ENCODE measurements around the gene CIB4.
"Not testable (repeated sequence)": the region's sequence is repeated elsewhere in the genome, so short reads cannot be mapped to it uniquely, and the experiment has no call there.

CIB4 gene

GRCh38 chr2:26666671-26667070 is 25.5 kb upstream of the CIB4 start:
- DNase-seq (ENCODE audit: low spot score), result no peak

- DNase-seq (ENCODE audit: low spot score), result not testable (repeated sequence)
These were observed 24.1 kb upstream of the CIB4 start for GRCh38 chr2:26665296-26665695.

- DNase-seq (ENCODE audit: low spot score), result no peak
These were observed 19.3 kb upstream of the CIB4 start for GRCh38 chr2:26660363-26660962.

GRCh38 chr2:26658691-26659346 is 17.7 kb upstream of the CIB4 start:
- no peak for DNase-seq (ENCODE audit: low spot score)

- DNase-seq (ENCODE audit: low spot score), result no peak
These were observed 16.1 kb upstream of the CIB4 start for GRCh38 chr2:26657265-26657664.

- no peak for DNase-seq (ENCODE audit: low spot score)
These were observed 14.5 kb upstream of the CIB4 start for GRCh38 chr2:26655611-26656195.

GRCh38 chr2:26655120-26655519 is 14.0 kb upstream of the CIB4 start:
- DNase-seq (ENCODE audit: low spot score), result not testable (repeated sequence)

GRCh38 chr2:26654061-26654340 is 12.8 kb upstream of the CIB4 start:
- no peak for DNase-seq (ENCODE audit: low spot score)

GRCh38 chr2:26653207-26654060 is 12.3 kb upstream of the CIB4 start:
- DNase-seq (ENCODE audit: low spot score), result no peak

- no peak for DNase-seq (ENCODE audit: low spot score)
These were observed 11.3 kb upstream of the CIB4 start for GRCh38 chr2:26652361-26653041.

GRCh38 chr2:26651799-26652198 is 10.6 kb upstream of the CIB4 start:
- no peak for DNase-seq (ENCODE audit: low spot score)

- no peak for DNase-seq (ENCODE audit: low spot score)
These were observed 10.3 kb upstream of the CIB4 start for GRCh38 chr2:26651470-26651771.

GRCh38 chr2:26650713-26651469 is 9.7 kb upstream of the CIB4 start:
- no peak for DNase-seq (ENCODE audit: low spot score)

- no peak for DNase-seq (ENCODE audit: low spot score)
These were observed 9.0 kb upstream of the CIB4 start for GRCh38 chr2:26649992-26650712.

GRCh38 chr2:26649322-26649721 is 8.2 kb upstream of the CIB4 start:
- no peak for DNase-seq (ENCODE audit: low spot score)

- DNase-seq (ENCODE audit: low spot score), result no peak
These were observed 7.3 kb upstream of the CIB4 start for GRCh38 chr2:26648516-26648915.

- DNase-seq (ENCODE audit: low spot score), result no peak
These were observed 6.8 kb upstream of the CIB4 start for GRCh38 chr2:26647981-26648380.

- no peak for DNase-seq (ENCODE audit: low spot score)
These were observed 6.0 kb upstream of the CIB4 start for GRCh38 chr2:26646986-26647672.

- no peak for DNase-seq (ENCODE audit: low spot score)
These were observed 4.6 kb upstream of the CIB4 start for GRCh38 chr2:26645762-26646161.

GRCh38 chr2:26644188-26644835 is 3.1 kb upstream of the CIB4 start:
- no peak for DNase-seq (ENCODE audit: low spot score)
